Left kidney (tissue), 2 donors: ENCODE results near the gene NFKB1. TPM values are rescaled to one million over a fixed set of nuclear protein-coding genes. Genes with fewer than 3 reads are reported as not detected.
A peak's percentile ranks its signal among the peaks of the same experiment; 100 is the strongest.
"Not testable (repeated sequence)": the region's sequence is repeated elsewhere in the genome, so short reads cannot be mapped to it uniquely, and the experiment has no call there.

Experiments
- DNase-seq: peaks from one replicate; pipeline ENCODE4 v3.0.0-alpha.2; 2013
- polyA plus RNA-seq: library from polyadenylated mRNA; unstranded; fragments of 120-200 nt; gene quantifications from one replicate; pipeline ENCODE4 v1.2.1, GENCODE V29; 2013; ENCODE audit not compliant: insufficient read length

NFKB1 gene
- polyA plus RNA-seq, 1 donor, result 25.4 TPM

- no peak for DNase-seq
Observed at GRCh38 chr4:102598086-102598761, 97.1 kb downstream of the NFKB1 start.

- DNase-seq, result no peak
Observed at GRCh38 chr4:102598762-102599374, 97.7 kb downstream of the NFKB1 start.

GRCh38 chr4:102599455-102599854 is 98.3 kb downstream of the NFKB1 start:
- no peak for DNase-seq

- DNase-seq, result no peak
Observed at GRCh38 chr4:102599886-102600285, 98.7 kb downstream of the NFKB1 start.

- no peak for DNase-seq
Observed at GRCh38 chr4:102600689-102601088, 99.5 kb downstream of the NFKB1 start.

- no peak for DNase-seq
Observed at GRCh38 chr4:102601586-102602227, 100.5 kb downstream of the NFKB1 start.

- DNase-seq, result no peak
Observed at GRCh38 chr4:102604222-102604940, 103.2 kb downstream of the NFKB1 start.

- DNase-seq, result no peak
Observed at GRCh38 chr4:102606261-102606660, 105.1 kb downstream of the NFKB1 start.

- no peak for DNase-seq
Observed at GRCh38 chr4:102606846-102607450, 105.8 kb downstream of the NFKB1 start.

GRCh38 chr4:102608190-102608589 is 107.0 kb downstream of the NFKB1 start:
- no peak for DNase-seq

GRCh38 chr4:102610007-102610406 is 108.8 kb downstream of the NFKB1 start:
- DNase-seq, result no peak

GRCh38 chr4:102610476-102610875 is 109.3 kb downstream of the NFKB1 start:
- DNase-seq, result no peak

- DNase-seq, result no peak
Observed at GRCh38 chr4:102612210-102612609, 111.1 kb downstream of the NFKB1 start.

- no peak for DNase-seq
Observed at GRCh38 chr4:102612824-102613366, 111.7 kb downstream of the NFKB1 start.

- no peak for DNase-seq
Observed at GRCh38 chr4:102614801-102615200, 113.6 kb downstream of the NFKB1 start.

GRCh38 chr4:102616636-102617035 is 115.5 kb downstream of the NFKB1 start:
- DNase-seq, result no peak

- not testable (repeated sequence) for DNase-seq
Observed at GRCh38 chr4:102619021-102619420, 117.9 kb downstream of the NFKB1 start.

GRCh38 chr4:102619776-102620631 is 118.8 kb downstream of the NFKB1 start:
- not testable (repeated sequence) for DNase-seq

- DNase-seq, result peak; percentile 61
Observed at GRCh38 chr4:102620697-102621497, 119.7 kb downstream of the NFKB1 start.

- DNase-seq, result no peak
Observed at GRCh38 chr4:102623622-102624021, 122.5 kb downstream of the NFKB1 start.
